B cell (primary cell): ENCODE measurements around the gene GNA14. TPM values are rescaled to one million over a fixed set of nuclear protein-coding genes. Genes with fewer than 3 reads are reported as not detected.

Experiments used
- ATAC-seq: fragments of 200-7000 bp; cut with Tn5 transposase; one replicate; pipeline ENCODE4 v1.10.0; 2021; ENCODE audit warnings: low read depth, mild to moderate bottlenecking, moderate number of reproducible peaks, moderate library complexity
- CTCF ChIA-PET: fragments of 350-600 bp; sonication (Branson Sonifier 250); formaldehyde crosslinking; loops from one replicate; lab custom pipeline; 2021; ENCODE audit warnings: antibody characterized with exemption, inconsistent platforms; lab: Charles Lee
- POLR2A ChIA-PET: fragments of 350-600 bp; sonication (Branson Sonifier 250); formaldehyde crosslinking; loops from one replicate; lab custom pipeline; 2021; ENCODE audit warnings: antibody characterized with exemption; lab: Charles Lee
- DNase-seq: peaks from one replicate; pipeline ENCODE4 v3.0.0; 2013
- H2AFZ ChIP-seq: 2 replicates; pipeline ENCODE4 v1.6.1; 2012; ENCODE audit warnings: mild to moderate bottlenecking, low read depth, low read length; ENCODE audit not compliant: insufficient read depth, poor library complexity, severe bottlenecking
- H3K27ac ChIP-seq, 2 donors: 1 replicate in 1 of 2; 2 replicates in 1 of 2; pipeline ENCODE4 v1.5.1; 2012 to 2013; ENCODE audit warnings: low read length in 2 of 2, mild to moderate bottlenecking in 2 of 2, moderate library complexity in 1 of 2
- H3K27me3 ChIP-seq, 4 experiments: fragments of 200-600 bp in 1 of 4; sonication (generic) in 1 of 4; replicated peaks in 1 of 4; 1 replicate in 2 of 4; 2 replicates in 2 of 4; pipeline versions ENCODE4 v1.6.1 to v1.7.0; 2013 to 2016; ENCODE audit warnings: low read length in 3 of 4, mild to moderate bottlenecking in 2 of 4, mixed read lengths in 1 of 4, moderate library complexity in 1 of 4; ENCODE audit not compliant: insufficient read depth in 4 of 4, control insufficient read depth in 3 of 4; ENCODE audit errors: control extremely low read depth in 1 of 4
- H3K36me3 ChIP-seq, 2 experiments: replicated peaks in 1 of 2; 1 replicate in 1 of 2; 2 replicates in 1 of 2; pipeline versions ENCODE4 v1.6.1 to v1.7.1; 2013; ENCODE audit warnings: low read length in 1 of 2; ENCODE audit not compliant: insufficient read depth in 2 of 2, control insufficient read depth in 1 of 2; ENCODE audit errors: control extremely low read depth in 1 of 2, extremely low read depth in 1 of 2
- H3K4me1 ChIP-seq, 2 donors: fragments of 200-600 bp in 1 of 2; sonication (generic) in 1 of 2; 1 replicate in 1 of 2; 2 replicates in 1 of 2; pipeline versions ENCODE4 v1.5.1 to v1.6.1; 2013 to 2017; ENCODE audit warnings: low read length in 2 of 2; ENCODE audit not compliant: control insufficient read depth in 2 of 2, insufficient read depth in 2 of 2
- H3K4me2 ChIP-seq: replicated peaks from 2 replicates; pipeline ENCODE3; 2012; ENCODE audit warnings: mild to moderate bottlenecking, low read depth, low read length; ENCODE audit not compliant: poor library complexity, severe bottlenecking
- H3K4me3 ChIP-seq, 5 experiments: fragments of 200-600 bp in 1 of 5; sonication (generic) in 1 of 5; 1 replicate in 3 of 5; 2 replicates in 2 of 5; pipeline versions ENCODE4 v1.5.1 to v1.7.0; 2011 to 2016; ENCODE audit warnings: low read length in 4 of 5, mild to moderate bottlenecking in 4 of 5, low read depth in 2 of 5, control low read depth in 1 of 5, moderate library complexity in 1 of 5; ENCODE audit not compliant: insufficient read depth in 1 of 5; ENCODE audit errors: control extremely low read depth in 1 of 5, extremely low read depth in 1 of 5
- H3K79me2 ChIP-seq: fragments of 200-600 bp; sonication (generic); one replicate; pipeline ENCODE4 v1.6.0; 2016; ENCODE audit warnings: low read length; ENCODE audit not compliant: control insufficient read depth, insufficient read depth
- H3K9ac ChIP-seq: fragments of 200-600 bp; sonication (generic); 2 replicates; pipeline ENCODE4 v1.6.1; 2017; ENCODE audit warnings: mild to moderate bottlenecking, low read length, moderate library complexity
- H3K9me3 ChIP-seq, 3 donors: one replicate each; pipeline versions ENCODE4 v1.6.1 to v1.7.1; 2013; ENCODE audit warnings: low read length in 2 of 3; ENCODE audit not compliant: control insufficient read depth in 2 of 3, insufficient read depth in 1 of 3; ENCODE audit errors: control extremely low read depth in 1 of 3
- H4K20me1 ChIP-seq: 2 replicates; pipeline ENCODE4 v1.6.0; 2012; ENCODE audit warnings: mild to moderate bottlenecking, low read length; ENCODE audit not compliant: insufficient read depth, control insufficient read depth, poor library complexity, severe bottlenecking
- H3K27ac Mint-ChIP-seq: one replicate; pipeline ENCODE4 v1.8.0; 2021; ENCODE audit warnings: mixed read lengths
- H3K27me3 Mint-ChIP-seq: one replicate; pipeline ENCODE4 v1.8.0; 2021; ENCODE audit warnings: mixed read lengths
- H3K4me1 Mint-ChIP-seq: one replicate; pipeline ENCODE4 v1.8.0; 2021; ENCODE audit warnings: mixed read lengths
- H3K4me3 Mint-ChIP-seq: one replicate; pipeline ENCODE4 v1.8.0; 2021; ENCODE audit warnings: mixed read lengths
- H3K9me3 Mint-ChIP-seq: one replicate; pipeline ENCODE4 v1.8.0; 2022; ENCODE audit warnings: mixed read lengths; ENCODE audit not compliant: insufficient read depth
- CTCF ChIP-seq: fragments of 200-600 bp; IDR thresholded peaks from one replicate; pipeline ENCODE4 v1.8.0; 2022; ENCODE audit warnings: antibody characterized with exemption, mild to moderate bottlenecking
- EZH2 ChIP-seq: IDR thresholded peaks from 2 replicates; pipeline ENCODE4 v1.6.1; 2012; ENCODE audit warnings: borderline replicate concordance, low read depth, mild to moderate bottlenecking, moderate library complexity, low read length; ENCODE audit not compliant: insufficient read depth, poor library complexity, severe bottlenecking
- WGBS: methylation state at CpG from one replicate; pipeline ENCODE4 v1.1.5; 2013; ENCODE audit warnings: missing lambda C conversion rate; ENCODE audit not compliant: insufficient coverage; 5-methylcytosine and 5-hydroxymethylcytosine counted together
- intact Hi-C: fragments of 100-400 bp; cut with micrococcal nuclease; formaldehyde crosslinking; loops from one replicate; pipeline ENCODE4 v1.10.0; 2022
- polyA plus RNA-seq: library from polyadenylated mRNA; depleted of rRNA; stranded (reverse); fragments of >200 nt; gene quantifications from 2 replicates; pipeline ENCODE4 v1.2.3, GENCODE V29; 2012
- total RNA-seq, 2 donors: library from RNA; stranded (reverse); fragments of 120-200 nt in 1 of 2; gene quantifications; 1 replicate in 1 of 2; 2 replicates in 1 of 2; pipeline versions ENCODE4 v1.2.3 to v1.2.4, GENCODE V29; 2013 to 2022

The GNA14 gene
- total and polyA plus RNA-seq, 2 donors (not counting 1 experiment from before 2014, with no cell fraction given), result not detected

GRCh38 chr9:77464661-77465060 lies 183.5 kb downstream of the GNA14 start:
- no peaks in the 10 kb centered on the region for H3K36me3 ChIP-seq
- WGBS, result no CpG with 5 or more reads among the region's 3 CpGs
- TF ChIP-seq CTCF (no peak), EZH2 (no peak)
- no peak overlapping the region for H3K27ac ChIP-seq
- Mint-ChIP-seq H3K4me1 (no peaks in the 10 kb centered on the region), H3K4me3 (no peak overlapping the region), H3K9me3 (no peaks in the 10 kb centered on the region), H3K27ac (no peak overlapping the region), H3K27me3 (peaks cover 22% of the 10 kb centered on the region)
- intact Hi-C loops, result no loop called here
- DNase-seq (no peak), ATAC-seq (no peak)
- peaks cover 0 to 3% (median 1%) of the 10 kb centered on the region in 4 experiments for H3K27me3 ChIP-seq
- no peaks in the 10 kb centered on the region for H3K79me2 ChIP-seq
- no peaks in the 10 kb centered on the region for H4K20me1 ChIP-seq
- no peak overlapping the region for H2AFZ ChIP-seq
- H3K9ac ChIP-seq, result no peak overlapping the region
- no peaks in the 10 kb centered on the region for H3K9me3 ChIP-seq
- H3K4me3 ChIP-seq, result no peak overlapping the region
- POLR2A ChIA-PET, result no interaction called here
- CTCF ChIA-PET, result interaction anchor here (1.2 kb wide), 1 partner anchor 8 kb away, joined by 6 read pairs; no protein-coding TSS in a partner anchor
- no peak overlapping the region for H3K4me2 ChIP-seq
- no peaks in the 10 kb centered on the region for H3K4me1 ChIP-seq

GRCh38 chr9:77463151-77463550 lies 185.0 kb downstream of the GNA14 start:
- no peak for DNase-seq

More at GRCh38 chr9:77463151-77463550, 185.0 kb downstream of the GNA14 start:
- no peak overlapping the region for H3K27ac Mint-ChIP-seq
- ChIA-PET POLR2A (no interaction called here), CTCF (interaction anchor here (1.6 kb wide), 1 partner anchor 9 kb away, joined by 8 read pairs; no protein-coding TSS in a partner anchor)
- TF ChIP-seq EZH2 (no peak), CTCF (no peak)
- H3K9me3 Mint-ChIP-seq, result no peaks in the 10 kb centered on the region
- WGBS, result no CpG with 5 or more reads among the region's 3 CpGs
- no peaks in the 10 kb centered on the region for H3K9me3 ChIP-seq
- H3K4me3 Mint-ChIP-seq, result no peak overlapping the region
- no peak overlapping the region for H3K27ac ChIP-seq
- H3K27me3 Mint-ChIP-seq, result peaks cover 17% of the 10 kb centered on the region
- no peaks in the 10 kb centered on the region for H3K4me1 Mint-ChIP-seq
- no peaks in the 10 kb centered on the region for H4K20me1 ChIP-seq
- no peak overlapping the region for H3K9ac ChIP-seq
- no peaks in the 10 kb centered on the region for H3K79me2 ChIP-seq
- H3K36me3 ChIP-seq, result no peaks in the 10 kb centered on the region
- H3K4me3 ChIP-seq, result no peak overlapping the region
- no peak overlapping the region for H3K4me2 ChIP-seq
- no peak overlapping the region for H2AFZ ChIP-seq
- peaks cover 0 to 3% (median 3%) of the 10 kb centered on the region in 4 experiments for H3K27me3 ChIP-seq
- intact Hi-C loops, result no loop called here
- no peak for ATAC-seq
- H3K4me1 ChIP-seq, result no peaks in the 10 kb centered on the region
